HCT116 (cell line): ENCODE results near the gene EML1. TPM values are rescaled to one million over a fixed set of nuclear protein-coding genes. Genes with fewer than 3 reads are reported as not detected.

Source experiments
- ATAC-seq: fragments of 200-7000 bp; cut with Tn5 transposase; 2 replicates; pipeline ENCODE4 v1.9.1; 2020; ENCODE audit warnings: mild to moderate bottlenecking, moderate library complexity
- BruUV-seq: library from RNA; stranded (reverse); fragments of 400-500 nt; replicated peaks from 2 replicates; lab custom pipeline; 2021; lab: Mats Ljungman, UMichigan
- CTCF ChIA-PET: fragments of 300-600 bp; sonication (Branson Sonifier 250); formaldehyde crosslinking; loops from one replicate; lab custom pipeline; 2021; ENCODE audit warnings: antibody characterized with exemption; lab: Charles Lee
- POLR2A ChIA-PET: fragments of 300-600, 350-600 bp; sonication (Branson Sonifier 250); formaldehyde crosslinking; loops from one replicate; lab custom pipeline; 2021; ENCODE audit warnings: antibody characterized with exemption; lab: Charles Lee
- RAD21 ChIA-PET, 2 experiments: fragments of 300-600 bp; sonication (Branson Sonifier 250); formaldehyde crosslinking; loops; one replicate each; lab custom pipeline; 2023; ENCODE audit warnings: low total read pairs in 2 of 2; ENCODE audit not compliant: uncharacterized antibody in 2 of 2, unreplicated experiment in 2 of 2, low non-redundant PET in 1 of 2; lab: Charles Lee
- DNase-seq: peaks from one replicate; pipeline ENCODE4 v3.0.0-alpha.2; 2010; ENCODE audit warnings: low read depth, low spot score
- H2AFZ ChIP-seq: fragments of 200-600 bp; shearing (Covaris generic), sonication (generic); 2 replicates; pipeline ENCODE4 v1.6.1; 2017; ENCODE audit warnings: low read depth, mixed run types, mixed read lengths, antibody characterized with exemption, low read length; ENCODE audit not compliant: poor library complexity, severe bottlenecking
- H3K27ac ChIP-seq: 2 replicates; pipeline ENCODE4 v1.5.1; 2012; ENCODE audit warnings: low read depth, low read length
- H3K27me3 ChIP-seq: fragments of 200-600 bp; sonication (generic); 2 replicates; pipeline ENCODE4 v1.6.1; 2016; ENCODE audit warnings: mixed run types, low read length, mixed read lengths; ENCODE audit not compliant: insufficient read depth
- H3K36me3 ChIP-seq, 2 experiments: fragments of 200-500 bp in 1 of 2; fragments of 200-600 bp in 1 of 2; sonication (Bioruptor generic) in 1 of 2; sonication (generic) in 1 of 2; 2 replicates each; pipeline versions ENCODE4 v1.5.1 to v1.6.1; 2014 to 2016; ENCODE audit warnings: low read length in 2 of 2, inconsistent platforms in 1 of 2, mixed read lengths in 1 of 2, mixed run types in 1 of 2; ENCODE audit not compliant: insufficient read depth in 2 of 2, control insufficient read depth in 1 of 2
- H3K4me1 ChIP-seq, 2 experiments: fragments of 200-600 bp in 1 of 2; sonication (generic) in 1 of 2; 2 replicates each; pipeline versions ENCODE4 v1.5.1 to v1.6.1; 2012 to 2017; ENCODE audit warnings: low read length in 2 of 2, inconsistent platforms in 1 of 2, mild to moderate bottlenecking in 1 of 2, mixed read lengths in 1 of 2, mixed run types in 1 of 2, moderate library complexity in 1 of 2; ENCODE audit not compliant: insufficient read depth in 2 of 2, control insufficient read depth in 1 of 2
- H3K4me2 ChIP-seq: fragments of 200-600 bp; sonication (generic); 2 replicates; pipeline ENCODE4 v1.6.1; 2017; ENCODE audit warnings: mixed run types, low read length, mixed read lengths
- H3K4me3 ChIP-seq, 2 experiments: fragments of 200-600 bp in 1 of 2; sonication (generic) in 1 of 2; replicated peaks in 1 of 2; 2 replicates each; pipeline ENCODE4 v1.5.1; 2011 to 2016; ENCODE audit warnings: low read length in 2 of 2, control low read depth in 1 of 2, low read depth in 1 of 2, mild to moderate bottlenecking in 1 of 2, mixed read lengths in 1 of 2, mixed run types in 1 of 2
- H3K79me2 ChIP-seq: fragments of 200-600 bp; sonication (generic); 2 replicates; pipeline ENCODE4 v1.6.1; 2017; ENCODE audit warnings: mild to moderate bottlenecking, mixed run types, low read length, moderate library complexity, mixed read lengths; ENCODE audit not compliant: insufficient read depth
- H3K9ac ChIP-seq: fragments of 200-600 bp; sonication (generic); 2 replicates; pipeline ENCODE4 v1.6.1; 2016; ENCODE audit warnings: low read length, mixed read lengths
- H3K9me2 ChIP-seq: fragments of 200-600 bp; sonication (generic), shearing (Covaris generic); 2 replicates; pipeline ENCODE4 v1.6.1; 2017; ENCODE audit warnings: mixed run types, mild to moderate bottlenecking, moderate library complexity; ENCODE audit not compliant: insufficient read depth
- H3K9me3 ChIP-seq, 2 experiments: fragments of 200-500 bp in 1 of 2; fragments of 200-600 bp in 1 of 2; sonication (Bioruptor generic) in 1 of 2; sonication (generic) in 1 of 2; 2 replicates each; pipeline ENCODE4 v1.6.1; 2014 to 2017; ENCODE audit warnings: low read length in 2 of 2, mixed read lengths in 2 of 2, inconsistent platforms in 1 of 2, low read depth in 1 of 2, mild to moderate bottlenecking in 1 of 2, mixed run types in 1 of 2, moderate library complexity in 1 of 2; ENCODE audit not compliant: control insufficient read depth in 1 of 2, insufficient read depth in 1 of 2
- H4K20me1 ChIP-seq: fragments of 200-600 bp; sonication (generic), shearing (Covaris generic); 2 replicates; pipeline ENCODE4 v1.6.1; 2017; ENCODE audit warnings: mixed run types, mild to moderate bottlenecking, moderate library complexity; ENCODE audit not compliant: insufficient read depth
- CBX3 ChIP-seq: IDR thresholded peaks from 2 replicates; pipeline ENCODE4 v1.6.1; 2012; ENCODE audit warnings: low read depth
- CEBPB ChIP-seq: IDR thresholded peaks from 2 replicates; pipeline ENCODE4 v1.6.1; 2012; ENCODE audit warnings: low read depth
- EGR1 ChIP-seq: IDR thresholded peaks from 2 replicates; pipeline ENCODE4 v1.6.1; 2012; ENCODE audit warnings: low read depth
- ELF1 ChIP-seq: IDR thresholded peaks from 2 replicates; pipeline ENCODE4 v1.6.1; 2012; ENCODE audit warnings: low read depth, borderline replicate concordance
- EZH2 ChIP-seq: fragments of 200-600 bp; sonication (generic); IDR thresholded peaks from 2 replicates; pipeline ENCODE4 v1.6.1; 2017; ENCODE audit warnings: antibody characterized with exemption, mixed run types
- FOSL1 ChIP-seq: IDR thresholded peaks from 2 replicates; pipeline ENCODE4 v1.6.1; 2012; ENCODE audit warnings: low read depth
- JUND ChIP-seq: IDR thresholded peaks from 2 replicates; pipeline ENCODE4 v1.6.1; 2012
- RAD21 ChIP-seq: IDR thresholded peaks from 2 replicates; pipeline ENCODE4 v1.6.1; 2012; ENCODE audit warnings: low read depth, mild to moderate bottlenecking
- SIN3A ChIP-seq: IDR thresholded peaks from 2 replicates; pipeline ENCODE4 v1.6.1; 2012; ENCODE audit warnings: low read depth
- SP1 ChIP-seq: IDR thresholded peaks from 2 replicates; pipeline ENCODE4 v1.6.1; 2012; ENCODE audit warnings: low read depth
- SRF ChIP-seq: IDR thresholded peaks from 2 replicates; pipeline ENCODE4 v1.6.1; 2012; ENCODE audit warnings: low read depth
- TCF7L2 ChIP-seq: IDR thresholded peaks from 2 replicates; pipeline ENCODE4 v1.7.0; 2011; ENCODE audit warnings: borderline replicate concordance, inconsistent platforms; ENCODE audit not compliant: insufficient read depth, insufficient read length; ENCODE audit errors: extremely low read depth
- YY1 ChIP-seq: IDR thresholded peaks from 2 replicates; pipeline ENCODE4 v1.6.1; 2011; ENCODE audit warnings: low read length, low read depth, moderate library complexity, mild to moderate bottlenecking; ENCODE audit not compliant: insufficient replicate concordance; ENCODE audit errors: extremely low read depth
- ZFX ChIP-seq: fragments of 450-650 bp; IDR thresholded peaks from 2 replicates; pipeline ENCODE4 v1.6.1; 2017
- ZNF274 ChIP-seq: fragments of 200-500 bp; sonication (Bioruptor generic); IDR thresholded peaks from 2 replicates; pipeline ENCODE4 v1.6.1; 2014; ENCODE audit warnings: mild to moderate bottlenecking, low read depth, low read length, inconsistent platforms
- intact Hi-C: fragments of 100-400 bp; cut with micrococcal nuclease; formaldehyde crosslinking; loops from 2 replicates; pipeline ENCODE4 v1.10.0; 2022
- total RNA-seq: library from RNA; stranded (reverse); gene quantifications from one replicate; pipeline ENCODE4 v1.2.1, GENCODE V29; 2021; ENCODE audit not compliant: unreplicated experiment
- TF ChIP-seq, protein P1 (sequence below), 3 experiments: fragments of 200-600 bp in 1 of 3; sonication (generic) in 1 of 3; IDR thresholded peaks in 2 of 3; conservative IDR thresholded peaks in 1 of 3; 2 replicates each; pipeline ENCODE4 v1.5.1; 2012 to 2017; ENCODE audit warnings: low read depth in 2 of 3, low read length in 2 of 3, antibody characterized with exemption in 1 of 3, borderline replicate concordance in 1 of 3, control low read depth in 1 of 3, mild to moderate bottlenecking in 1 of 3, mixed read lengths in 1 of 3, mixed run types in 1 of 3, moderate library complexity in 1 of 3; ENCODE audit not compliant: insufficient read depth in 1 of 3
- TF ChIP-seq, protein P2 (sequence below): IDR thresholded peaks from 2 replicates; pipeline ENCODE4 v1.6.1; 2012

The EML1 gene
- total RNA-seq, 1 experiment from 2014 or later: 7.4 TPM

DNA sequence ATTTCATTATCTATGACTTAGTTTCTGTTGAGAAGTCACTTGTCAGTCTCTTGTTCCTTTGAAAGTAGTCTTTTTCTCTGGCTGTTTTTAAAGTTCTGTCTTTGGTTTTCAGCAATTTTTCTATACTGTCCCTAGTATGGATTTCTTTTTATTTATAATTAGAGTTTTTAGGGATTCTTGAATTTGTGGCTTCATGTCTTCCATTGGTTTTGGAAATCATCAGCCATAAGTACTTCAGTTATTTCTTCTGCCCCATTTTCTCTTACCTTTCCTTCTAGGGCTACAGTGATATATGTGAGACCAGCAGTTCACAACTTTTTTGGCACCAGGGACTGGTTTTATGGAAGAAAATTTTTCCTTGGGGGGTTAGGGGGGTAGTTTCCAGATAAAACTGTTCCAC is 182.0 kb downstream of the EML1 start:
- BruUV-seq: no TSS peak
- intact Hi-C loops: no loop called here

DNA sequence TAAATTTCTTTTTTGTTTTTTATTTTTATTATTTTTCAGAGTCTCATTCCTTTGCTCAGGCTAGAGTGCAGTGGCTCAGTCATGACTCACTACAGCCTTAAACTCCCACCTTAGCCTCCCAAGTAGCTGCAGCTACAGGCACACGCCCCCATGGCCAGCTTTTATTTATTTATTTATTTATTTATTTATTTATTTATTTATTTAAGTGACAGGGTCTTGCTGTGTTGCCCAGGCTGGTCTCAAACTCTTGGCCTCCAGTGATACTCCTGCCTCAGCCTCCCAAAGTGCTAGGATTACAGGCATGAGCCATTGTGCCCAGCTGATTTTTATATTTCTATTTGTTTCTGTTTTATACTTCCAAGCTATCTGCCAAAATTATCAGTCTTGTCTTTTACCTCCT is 182.8 kb downstream of the EML1 start:
- ChIA-PET RAD21 (no interaction called here), CTCF (no interaction called here), POLR2A (no interaction called here)
- H3K27me3 ChIP-seq: no peaks in the 10 kb centered on the region
- no peak overlapping the region for H2AFZ ChIP-seq
- intact Hi-C loops: no loop called here
- no peak overlapping the region for H3K27ac ChIP-seq
- no peak for ATAC-seq
- no peaks in the 10 kb centered on the region for H3K9me2 ChIP-seq
- no TSS peak for BruUV-seq
- no peak overlapping the region for H3K9ac ChIP-seq
- peaks cover 0 to 5% of the 10 kb centered on the region in 2 experiments; a peak in 1 of 4 replicates for H3K9me3 ChIP-seq
- H4K20me1 ChIP-seq: no peaks in the 10 kb centered on the region
- H3K4me1 ChIP-seq: peaks cover 0 to 1% of the 10 kb centered on the region in 2 experiments; a peak in 1 of 4 replicates
- no peak for DNase-seq
- H3K79me2 ChIP-seq: 0 out of 2 replicates have a peak, but pooled peaks cover 12% of the 10 kb centered on the region
- H3K36me3 ChIP-seq: no peaks in the 10 kb centered on the region
- H3K4me3 ChIP-seq: no peak overlapping the region
- H3K4me2 ChIP-seq: no peak overlapping the region
- TF ChIP-seq, protein P1, sequence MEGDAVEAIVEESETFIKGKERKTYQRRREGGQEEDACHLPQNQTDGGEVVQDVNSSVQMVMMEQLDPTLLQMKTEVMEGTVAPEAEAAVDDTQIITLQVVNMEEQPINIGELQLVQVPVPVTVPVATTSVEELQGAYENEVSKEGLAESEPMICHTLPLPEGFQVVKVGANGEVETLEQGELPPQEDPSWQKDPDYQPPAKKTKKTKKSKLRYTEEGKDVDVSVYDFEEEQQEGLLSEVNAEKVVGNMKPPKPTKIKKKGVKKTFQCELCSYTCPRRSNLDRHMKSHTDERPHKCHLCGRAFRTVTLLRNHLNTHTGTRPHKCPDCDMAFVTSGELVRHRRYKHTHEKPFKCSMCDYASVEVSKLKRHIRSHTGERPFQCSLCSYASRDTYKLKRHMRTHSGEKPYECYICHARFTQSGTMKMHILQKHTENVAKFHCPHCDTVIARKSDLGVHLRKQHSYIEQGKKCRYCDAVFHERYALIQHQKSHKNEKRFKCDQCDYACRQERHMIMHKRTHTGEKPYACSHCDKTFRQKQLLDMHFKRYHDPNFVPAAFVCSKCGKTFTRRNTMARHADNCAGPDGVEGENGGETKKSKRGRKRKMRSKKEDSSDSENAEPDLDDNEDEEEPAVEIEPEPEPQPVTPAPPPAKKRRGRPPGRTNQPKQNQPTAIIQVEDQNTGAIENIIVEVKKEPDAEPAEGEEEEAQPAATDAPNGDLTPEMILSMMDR (IDR thresholded peaks at IDR 0.05 in 2 of 3, conservative IDR thresholded peaks at IDR 0.05 in 1 of 3; ENCODE audit: borderline replicate concordance in 1 of 3, insufficient read depth in 1 of 3, low read depth in 2 of 3, low read length in 2 of 3): no peak
- TF ChIP-seq TCF7L2 (no peak), SIN3A (no peak), EZH2 (no peak), EGR1 (no peak), ELF1 (no peak), ZNF274 (no peak), FOSL1 (no peak), YY1 (no peak), SRF (no peak), ZFX (no peak), CBX3 (no peak), SP1 (no peak)

More for the DNA sequence above, 182.0 kb downstream of the EML1 start:
- H3K4me2 ChIP-seq: no peak overlapping the region
- H3K36me3 ChIP-seq: no peaks in the 10 kb centered on the region
- H3K9me3 ChIP-seq: peaks cover 0 to 5% of the 10 kb centered on the region in 2 experiments; a peak in 1 of 4 replicates
- no peak overlapping the region for H3K9ac ChIP-seq
- TF ChIP-seq JUND: no peak
- no peak for TF ChIP-seq CEBPB
- no peak for TF ChIP-seq RAD21
- no peak for TF ChIP-seq FOSL1
- TF ChIP-seq, protein P2, sequence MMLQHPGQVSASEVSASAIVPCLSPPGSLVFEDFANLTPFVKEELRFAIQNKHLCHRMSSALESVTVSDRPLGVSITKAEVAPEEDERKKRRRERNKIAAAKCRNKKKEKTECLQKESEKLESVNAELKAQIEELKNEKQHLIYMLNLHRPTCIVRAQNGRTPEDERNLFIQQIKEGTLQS: no peak
- no peak for TF ChIP-seq EZH2
- no peak for TF ChIP-seq SIN3A
- no peak for TF ChIP-seq SRF
- DNase-seq (no peak), ATAC-seq (no peak)
- H3K4me3 ChIP-seq: no peak overlapping the region
- no peaks in the 10 kb centered on the region for H3K9me2 ChIP-seq
- H3K27ac ChIP-seq: no peak overlapping the region
- POLR2A ChIA-PET: no interaction called here
- H3K4me1 ChIP-seq: peaks cover 0 to 4% of the 10 kb centered on the region in 2 experiments; a peak in 1 of 4 replicates
- no peaks in the 10 kb centered on the region for H4K20me1 ChIP-seq
- H3K27me3 ChIP-seq: no peaks in the 10 kb centered on the region
- CTCF ChIA-PET: no interaction called here
- RAD21 ChIA-PET: no interaction called here
- 0 out of 2 replicates have a peak, but pooled peaks cover 12% of the 10 kb centered on the region for H3K79me2 ChIP-seq
- H2AFZ ChIP-seq: no peak overlapping the region
